Measurements from ENCODE around the gene ARHGEF16.

Gene ARHGEF16

GRCh38 chr1:3483380-3483779 lies 28.9 kb downstream of the ARHGEF16 start:
- TF ChIP-seq, protein P1, sequence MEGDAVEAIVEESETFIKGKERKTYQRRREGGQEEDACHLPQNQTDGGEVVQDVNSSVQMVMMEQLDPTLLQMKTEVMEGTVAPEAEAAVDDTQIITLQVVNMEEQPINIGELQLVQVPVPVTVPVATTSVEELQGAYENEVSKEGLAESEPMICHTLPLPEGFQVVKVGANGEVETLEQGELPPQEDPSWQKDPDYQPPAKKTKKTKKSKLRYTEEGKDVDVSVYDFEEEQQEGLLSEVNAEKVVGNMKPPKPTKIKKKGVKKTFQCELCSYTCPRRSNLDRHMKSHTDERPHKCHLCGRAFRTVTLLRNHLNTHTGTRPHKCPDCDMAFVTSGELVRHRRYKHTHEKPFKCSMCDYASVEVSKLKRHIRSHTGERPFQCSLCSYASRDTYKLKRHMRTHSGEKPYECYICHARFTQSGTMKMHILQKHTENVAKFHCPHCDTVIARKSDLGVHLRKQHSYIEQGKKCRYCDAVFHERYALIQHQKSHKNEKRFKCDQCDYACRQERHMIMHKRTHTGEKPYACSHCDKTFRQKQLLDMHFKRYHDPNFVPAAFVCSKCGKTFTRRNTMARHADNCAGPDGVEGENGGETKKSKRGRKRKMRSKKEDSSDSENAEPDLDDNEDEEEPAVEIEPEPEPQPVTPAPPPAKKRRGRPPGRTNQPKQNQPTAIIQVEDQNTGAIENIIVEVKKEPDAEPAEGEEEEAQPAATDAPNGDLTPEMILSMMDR (IDR thresholded peaks at IDR 0.05; ENCODE audit: low read depth, low read length, missing control alignments), result no peak
- DNase-seq (ENCODE audit: low read depth), result no peak
- no peak overlapping the region for H3K4me3 ChIP-seq (ENCODE audit: low read depth, low read length)

GRCh38 chr1:3483801-3484444 lies 29.5 kb downstream of the ARHGEF16 start:
- DNase-seq (ENCODE audit: low read depth), result no peak
- no peak overlapping the region for H3K4me3 ChIP-seq (ENCODE audit: low read depth, low read length)
- TF ChIP-seq, protein P1 (IDR thresholded peaks at IDR 0.05; ENCODE audit: low read depth, low read length, missing control alignments), result peak; percentile 81

DNA sequence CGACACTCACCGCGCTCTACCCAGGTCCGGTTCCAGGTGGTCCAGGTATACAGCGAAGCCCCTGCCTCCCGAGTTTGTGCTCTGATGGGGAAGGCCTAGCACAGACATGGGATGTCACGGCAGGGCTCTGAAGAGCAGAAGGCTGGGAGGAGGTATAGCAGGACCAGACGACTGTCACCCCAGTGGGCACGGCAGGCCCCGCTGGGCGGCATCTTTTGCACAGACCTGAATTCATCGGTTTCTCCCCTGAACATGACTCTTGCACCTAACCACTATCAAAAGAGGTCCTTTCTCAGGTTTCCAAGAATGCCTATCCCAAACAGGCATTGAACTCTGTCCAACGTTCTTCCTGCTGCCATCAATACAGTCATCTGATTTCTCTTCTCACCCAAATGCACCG lies 30.6 kb downstream of the ARHGEF16 start:
- DNase-seq (ENCODE audit: low read depth), result no peak
- H3K4me3 ChIP-seq (ENCODE audit: low read depth, low read length), result no peak overlapping the region
- TF ChIP-seq, protein P1 (IDR thresholded peaks at IDR 0.05; ENCODE audit: low read depth, low read length, missing control alignments), result no peak

GRCh38 chr1:3488432-3488831 lies 34.0 kb downstream of the ARHGEF16 start:
- H3K4me3 ChIP-seq (ENCODE audit: low read depth, low read length), result no peak overlapping the region
- DNase-seq (ENCODE audit: low read depth), result no peak
- TF ChIP-seq, protein P1 (IDR thresholded peaks at IDR 0.05; ENCODE audit: low read depth, low read length, missing control alignments), result no peak

DNA sequence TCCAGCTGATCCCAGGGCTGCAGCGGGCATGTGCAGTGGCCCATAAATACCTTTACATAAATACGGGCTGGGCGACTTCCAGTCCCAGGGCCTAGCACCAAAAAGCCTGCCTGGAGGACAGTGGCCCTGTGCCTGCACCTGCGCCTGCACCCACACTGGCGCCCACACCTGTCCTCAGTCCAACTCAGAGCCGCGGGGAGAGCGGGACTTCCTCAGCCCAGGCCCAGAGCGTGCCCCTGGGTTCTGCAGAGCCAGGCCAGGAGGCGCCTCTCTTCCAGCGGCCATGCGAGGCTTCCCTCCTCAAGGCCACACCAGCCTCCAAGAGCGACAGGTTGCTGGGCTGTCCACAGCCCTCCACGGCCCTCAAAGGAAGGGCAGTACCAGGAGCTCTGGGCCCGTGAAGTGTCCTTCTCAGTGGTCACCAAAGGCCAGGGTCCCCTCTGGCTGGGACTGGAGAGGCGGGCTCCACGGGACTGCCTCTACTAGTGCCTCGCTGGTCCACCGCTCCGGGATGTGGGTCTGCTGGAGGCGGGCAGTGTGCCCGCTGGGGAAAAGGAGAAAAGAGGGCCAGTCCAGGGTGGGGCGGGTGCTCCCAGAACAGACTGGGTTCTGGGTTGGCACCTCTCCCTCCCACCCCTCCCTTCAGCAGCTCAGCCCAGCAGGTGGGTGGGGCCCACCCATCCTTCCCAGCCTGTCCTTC lies 35.7 kb downstream of the ARHGEF16 start:
- no peak for DNase-seq (ENCODE audit: low read depth)

GRCh38 chr1:3491291-3492246 lies 37.1 kb downstream of the ARHGEF16 start:
- H3K4me3 ChIP-seq (ENCODE audit: low read depth, low read length), result no peak overlapping the region
- DNase-seq (ENCODE audit: low read depth), result no peak

More for the DNA sequence above, 35.7 kb downstream of the ARHGEF16 start:
- H3K4me3 ChIP-seq (ENCODE audit: low read depth, low read length), result no peak overlapping the region
- TF ChIP-seq, protein P1 (IDR thresholded peaks at IDR 0.05; ENCODE audit: low read depth, low read length, missing control alignments), result no peak

More at GRCh38 chr1:3491291-3492246, 37.1 kb downstream of the ARHGEF16 start:
- TF ChIP-seq, protein P1 (IDR thresholded peaks at IDR 0.05; ENCODE audit: low read depth, low read length, missing control alignments), result peak; percentile 98
